Neuronal stem cell (in vitro differentiated cells): ENCODE measurements around the gene NTRK2.

Experiments used
- DNase-seq: peaks from one replicate; pipeline ENCODE4 v3.0.0-alpha.2; 2013; ENCODE audit warnings: low spot score
- H2AFZ ChIP-seq: one replicate; pipeline ENCODE4 v1.6.1; 2013; ENCODE audit warnings: mild to moderate bottlenecking, low read length, inconsistent platforms
- H2AK5ac ChIP-seq: 2 replicates; pipeline ENCODE4 v1.6.1; 2013; ENCODE audit warnings: low read depth, mild to moderate bottlenecking, inconsistent platforms, low read length, moderate library complexity, mixed read lengths
- H2BK120ac ChIP-seq: 2 replicates; pipeline ENCODE4 v1.6.1; 2013; ENCODE audit warnings: low read depth, mild to moderate bottlenecking, inconsistent platforms, low read length, moderate library complexity, mixed read lengths
- H2BK12ac ChIP-seq: one replicate; pipeline ENCODE4 v1.6.1; 2013; ENCODE audit warnings: low read length, inconsistent platforms
- H2BK15ac ChIP-seq: 2 replicates; pipeline ENCODE4 v1.6.1; 2013; ENCODE audit warnings: mild to moderate bottlenecking, low read length, inconsistent platforms, mixed read lengths
- H2BK5ac ChIP-seq: one replicate; pipeline ENCODE4 v1.6.1; 2013; ENCODE audit warnings: inconsistent platforms, mild to moderate bottlenecking, low read length, moderate library complexity
- H3K14ac ChIP-seq: one replicate; pipeline ENCODE4 v1.6.1; 2013; ENCODE audit warnings: low read length, inconsistent platforms
- H3K18ac ChIP-seq: 2 replicates; pipeline ENCODE4 v1.6.1; 2013; ENCODE audit warnings: low read length, inconsistent platforms
- H3K23ac ChIP-seq: 2 replicates; pipeline ENCODE4 v1.6.1; 2013; ENCODE audit warnings: low read depth, mild to moderate bottlenecking, mixed read lengths, low read length, inconsistent platforms; ENCODE audit not compliant: poor library complexity
- H3K27ac ChIP-seq: replicated peaks from 3 replicates; pipeline ENCODE4 v1.5.1; 2013; ENCODE audit warnings: low read length, inconsistent platforms
- H3K27me3 ChIP-seq, 3 experiments: 2 replicates each; pipeline ENCODE4 v1.6.1; 2013; ENCODE audit warnings: low read length in 3 of 3, mild to moderate bottlenecking in 2 of 3, inconsistent platforms in 1 of 3, low read depth in 1 of 3, mixed read lengths in 1 of 3, moderate library complexity in 1 of 3; ENCODE audit not compliant: control insufficient read depth in 3 of 3, insufficient read depth in 3 of 3
- H3K36me3 ChIP-seq, 2 donors: replicated peaks in 1 of 2; 2 replicates each; pipeline ENCODE4 v1.6.1; 2013; ENCODE audit warnings: low read length in 2 of 2; ENCODE audit not compliant: control insufficient read depth in 2 of 2, insufficient read depth in 2 of 2
- H3K4ac ChIP-seq: 2 replicates; pipeline ENCODE4 v1.6.1; 2013; ENCODE audit warnings: inconsistent platforms, mild to moderate bottlenecking, low read length, moderate library complexity
- H3K4me1 ChIP-seq, 2 donors: 1 replicate in 1 of 2; 2 replicates in 1 of 2; pipeline ENCODE4 v1.6.1; 2013; ENCODE audit warnings: low read length in 2 of 2, low read depth in 1 of 2; ENCODE audit not compliant: control insufficient read depth in 2 of 2, insufficient read depth in 1 of 2
- H3K4me2 ChIP-seq: one replicate; pipeline ENCODE4 v1.6.1; 2013; ENCODE audit warnings: mild to moderate bottlenecking, low read length, inconsistent platforms; ENCODE audit not compliant: insufficient read depth, poor library complexity, severe bottlenecking
- H3K4me3 ChIP-seq, 2 donors: 2 replicates each; pipeline ENCODE4 v1.5.1; 2013; ENCODE audit warnings: low read length in 2 of 2, mild to moderate bottlenecking in 2 of 2, inconsistent platforms in 1 of 2, moderate library complexity in 1 of 2
- H3K79me1 ChIP-seq: one replicate; pipeline ENCODE4 v1.6.1; 2013; ENCODE audit warnings: low read depth, mild to moderate bottlenecking, inconsistent platforms, low read length, moderate library complexity
- H3K9ac ChIP-seq: one replicate; pipeline ENCODE4 v1.6.1; 2013; ENCODE audit warnings: mild to moderate bottlenecking, low read depth, low read length, inconsistent platforms; ENCODE audit not compliant: poor library complexity
- H3K9me3 ChIP-seq, 2 donors: replicated peaks in 1 of 2; 2 replicates each; pipeline versions ENCODE3 to v1.6.1; 2013; ENCODE audit warnings: low read length in 2 of 2, mild to moderate bottlenecking in 2 of 2, inconsistent platforms in 1 of 2, low read depth in 1 of 2, mixed read lengths in 1 of 2, moderate library complexity in 1 of 2; ENCODE audit not compliant: control insufficient read depth in 2 of 2, insufficient read depth in 1 of 2
- H4K8ac ChIP-seq: one replicate; pipeline ENCODE4 v1.6.1; 2013; ENCODE audit warnings: low read depth, mild to moderate bottlenecking, inconsistent platforms, low read length, moderate library complexity
- H4K91ac ChIP-seq: one replicate; pipeline ENCODE4 v1.6.1; 2013; ENCODE audit warnings: low read length, low read depth, mild to moderate bottlenecking, inconsistent platforms; ENCODE audit not compliant: poor library complexity
- WGBS, 2 donors: extraction: QIAGEN DNeasy Blood & Tissue Kit; methylation state at CpG; one replicate each; pipeline ENCODE4 v1.1.7; 2013; ENCODE audit warnings: missing lambda C conversion rate in 2 of 2, mixed read lengths in 1 of 2; ENCODE audit not compliant: insufficient read length in 2 of 2, insufficient replicate concordance in 1 of 2; ENCODE audit errors: extremely low coverage in 2 of 2; 5-methylcytosine and 5-hydroxymethylcytosine counted together

Gene NTRK2

DNA sequence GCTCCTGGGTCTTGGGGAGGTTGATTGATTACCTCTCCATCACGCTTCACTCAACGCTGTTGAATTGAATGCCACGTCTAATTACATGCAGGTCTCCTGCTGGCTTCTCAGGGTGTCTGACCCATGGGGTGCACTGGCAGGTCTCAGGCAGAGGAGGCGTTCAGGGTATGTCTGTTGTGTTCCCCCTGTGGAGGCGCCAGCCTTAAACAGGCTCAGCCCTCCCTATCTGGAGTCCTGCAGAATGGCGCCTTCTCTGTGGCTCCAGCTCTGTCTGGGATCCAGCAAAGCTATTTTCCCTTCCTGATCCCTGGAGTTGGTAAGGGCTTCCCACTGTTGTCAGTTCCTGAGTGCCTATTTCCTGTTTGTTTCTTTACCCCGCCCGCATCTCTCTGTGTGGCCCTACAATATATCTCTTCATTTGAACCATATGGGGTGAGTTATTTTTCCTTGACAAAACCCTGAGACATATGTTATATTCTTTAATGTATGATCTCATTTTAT, 150.0 kb downstream of the NTRK2 start:
- H3K27ac ChIP-seq = no peak overlapping the region
- H3K27me3 ChIP-seq = no peaks in the 10 kb centered on the region
- H3K9ac ChIP-seq = no peak overlapping the region
- no peak overlapping the region for H2BK12ac ChIP-seq
- H3K4ac ChIP-seq = no peak overlapping the region
- no CpG with 5 or more reads among the region's 8 CpGs for WGBS, 2 donors
- no peak overlapping the region for H4K8ac ChIP-seq
- no peak overlapping the region for H3K23ac ChIP-seq
- peak overlapping the region; percentile 20 for H2AFZ ChIP-seq
- H2AK5ac ChIP-seq = no peak overlapping the region
- peak overlapping the region; percentile 48 for H3K18ac ChIP-seq
- no peaks in the 10 kb centered on the region for H3K79me1 ChIP-seq
- no peak overlapping the region for H2BK120ac ChIP-seq
- H3K14ac ChIP-seq = no peak overlapping the region
- DNase-seq = no peak
- no peaks in the 10 kb centered on the region for H3K9me3 ChIP-seq
- H2BK15ac ChIP-seq = no peak overlapping the region
- no peak overlapping the region for H4K91ac ChIP-seq
- H3K4me3 ChIP-seq = no peak overlapping the region
- H2BK5ac ChIP-seq = no peak overlapping the region
- H3K4me2 ChIP-seq = no peak overlapping the region
- H3K36me3 ChIP-seq = no peaks in the 10 kb centered on the region
- peaks cover 0 to 8% of the 10 kb centered on the region in 2 donors for H3K4me1 ChIP-seq

DNA sequence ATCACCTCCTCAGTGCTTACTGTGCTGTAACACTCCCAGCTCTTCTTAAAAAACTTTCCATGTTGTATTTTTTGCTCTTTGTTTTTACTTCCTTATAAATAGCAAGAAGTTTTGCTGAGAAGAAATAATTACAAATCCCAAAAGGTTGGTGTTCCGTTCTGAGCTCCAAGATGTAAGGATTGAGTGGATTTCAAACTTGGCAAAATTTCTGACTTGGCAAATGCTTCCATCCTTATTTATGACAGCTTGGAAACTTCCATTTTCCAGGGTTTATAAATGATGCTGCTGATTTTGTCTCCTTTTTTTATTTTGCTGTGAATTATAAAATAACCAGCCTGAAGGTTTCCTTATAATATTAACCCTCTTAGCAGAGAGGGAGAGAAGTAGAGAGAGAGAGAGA, 151.9 kb downstream of the NTRK2 start:
- no peak overlapping the region for H3K4ac ChIP-seq
- no peak overlapping the region for H2AK5ac ChIP-seq
- no peak overlapping the region for H3K9ac ChIP-seq
- no peaks in the 10 kb centered on the region for H3K79me1 ChIP-seq
- no peaks in the 10 kb centered on the region for H3K9me3 ChIP-seq
- no peaks in the 10 kb centered on the region for H3K27me3 ChIP-seq
- H2BK12ac ChIP-seq = no peak overlapping the region
- H3K14ac ChIP-seq = no peak overlapping the region
- H3K4me2 ChIP-seq = no peak overlapping the region
- no peak overlapping the region for H3K27ac ChIP-seq
- H3K4me3 ChIP-seq = no peak overlapping the region
- no peak overlapping the region for H2BK15ac ChIP-seq
- no CpG with 5 or more reads among the region's 1 CpG for WGBS, 2 donors
- no peak for DNase-seq
- H3K36me3 ChIP-seq = no peaks in the 10 kb centered on the region
- H2AFZ ChIP-seq = no peak overlapping the region
- H2BK5ac ChIP-seq = no peak overlapping the region
- no peak overlapping the region for H3K23ac ChIP-seq
- peaks cover 0 to 8% of the 10 kb centered on the region in 2 donors for H3K4me1 ChIP-seq
- H4K91ac ChIP-seq = no peak overlapping the region
- H4K8ac ChIP-seq = no peak overlapping the region
- no peak overlapping the region for H2BK120ac ChIP-seq
- no peak overlapping the region for H3K18ac ChIP-seq

DNA sequence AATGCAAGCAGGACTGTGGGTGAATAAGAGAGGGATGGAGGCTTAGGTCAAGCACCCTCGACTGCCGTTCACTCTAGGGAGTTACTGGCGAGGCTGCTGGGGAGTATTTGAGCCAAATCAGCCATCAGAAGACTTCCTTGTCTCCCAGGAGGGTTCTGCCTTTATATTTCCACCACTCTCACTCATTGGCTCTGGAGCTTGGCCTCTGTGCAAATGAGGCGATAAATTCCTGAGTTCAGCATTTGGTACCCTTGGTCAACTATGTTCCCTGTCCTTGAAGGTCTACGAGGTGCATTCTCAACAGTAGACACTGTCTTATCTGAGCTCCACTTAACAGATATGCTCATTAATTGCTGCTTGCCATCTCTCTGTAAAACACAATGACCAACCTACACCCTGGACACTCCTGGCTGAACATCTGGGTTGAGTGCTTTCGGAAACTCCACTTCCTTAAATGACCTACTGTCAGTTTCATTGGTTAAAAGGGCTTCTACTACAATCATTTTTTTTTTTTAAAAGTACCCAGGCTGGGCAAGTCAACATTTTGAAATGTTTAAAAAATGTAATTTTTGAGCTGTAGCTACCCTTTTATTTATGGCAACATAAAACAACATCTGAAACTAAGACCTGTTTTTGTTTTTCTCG, 153.2 kb downstream of the NTRK2 start:
- Histone ChIP-seq H3K4me2 (no peak overlapping the region), H2BK120ac (no peak overlapping the region), H2AFZ (no peak overlapping the region), H3K9me3 (no peaks in the 10 kb centered on the region), H2AK5ac (no peak overlapping the region), H2BK5ac (no peak overlapping the region), H3K4me3 (no peak overlapping the region), H2BK12ac (no peak overlapping the region), H3K9ac (no peak overlapping the region), H2BK15ac (no peak overlapping the region), H3K27ac (no peak overlapping the region), H3K4me1 (peaks cover 0 to 8% of the 10 kb centered on the region in 2 donors), H3K4ac (no peak overlapping the region), H4K8ac (no peak overlapping the region), H4K91ac (no peak overlapping the region), H3K27me3 (no peaks in the 10 kb centered on the region), H3K23ac (no peak overlapping the region), H3K14ac (no peak overlapping the region), H3K18ac (no peak overlapping the region), H3K79me1 (no peaks in the 10 kb centered on the region), H3K36me3 (no peaks in the 10 kb centered on the region)
- no CpG with 5 or more reads among the region's 7 CpGs for WGBS, 2 donors
- DNase-seq = no peak

DNA sequence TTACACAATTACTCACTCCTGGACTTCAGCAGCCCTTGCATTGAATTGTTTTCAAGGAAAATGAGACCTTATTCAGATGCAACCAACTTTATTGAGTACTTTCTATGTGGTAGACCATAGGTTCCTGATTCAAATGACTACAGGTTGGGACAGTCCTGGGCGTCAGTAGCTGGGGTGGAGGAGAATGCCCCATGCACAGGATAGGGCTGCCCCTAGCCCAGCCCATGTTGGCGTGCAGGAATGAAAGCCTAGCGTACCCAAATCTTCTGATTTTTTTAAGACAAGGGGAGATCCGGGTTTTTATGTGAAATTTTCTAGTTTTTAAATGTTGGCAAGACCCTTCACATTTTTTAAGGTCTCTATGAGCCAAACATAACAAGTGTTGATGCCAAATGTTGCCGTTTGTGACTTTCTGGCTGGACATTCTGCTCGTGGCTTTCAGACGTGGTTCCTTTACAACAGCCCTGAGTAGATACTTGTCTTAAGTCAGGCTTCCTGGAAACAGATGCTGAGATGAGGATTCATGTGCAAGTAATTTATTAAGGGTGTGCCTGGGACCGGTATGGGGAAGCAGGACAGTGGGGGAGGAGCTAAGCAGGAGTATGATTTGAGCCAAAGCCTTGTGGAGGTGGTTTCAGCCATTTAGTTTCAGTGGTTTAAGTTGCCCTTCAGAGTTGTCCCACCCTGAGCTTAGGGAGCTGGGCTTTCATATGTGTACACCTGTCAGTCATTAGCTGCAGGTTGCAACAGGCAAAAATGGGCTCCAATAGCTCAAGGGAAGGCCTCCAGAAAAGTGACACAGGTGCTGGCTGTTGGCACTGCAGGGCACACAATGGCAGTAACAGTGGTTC, 154.1 kb downstream of the NTRK2 start:
- no peak overlapping the region for H3K4me2 ChIP-seq
- H2BK5ac ChIP-seq = no peak overlapping the region
- no peak overlapping the region for H3K4me3 ChIP-seq
- H2BK120ac ChIP-seq = no peak overlapping the region
- H2BK12ac ChIP-seq = no peak overlapping the region
- no peaks in the 10 kb centered on the region for H3K9me3 ChIP-seq
- no peak overlapping the region for H4K8ac ChIP-seq
- H3K14ac ChIP-seq = no peak overlapping the region
- no peak overlapping the region for H3K27ac ChIP-seq
- no peak overlapping the region for H2AK5ac ChIP-seq
- H3K18ac ChIP-seq = no peak overlapping the region
- H4K91ac ChIP-seq = no peak overlapping the region
- no peak for DNase-seq
- H3K9ac ChIP-seq = no peak overlapping the region
- H3K27me3 ChIP-seq = no peaks in the 10 kb centered on the region
- H3K36me3 ChIP-seq = no peaks in the 10 kb centered on the region
- H2BK15ac ChIP-seq = no peak overlapping the region
- no peak overlapping the region for H3K4ac ChIP-seq
- no peaks in the 10 kb centered on the region for H3K79me1 ChIP-seq
- no peak overlapping the region for H3K23ac ChIP-seq
- H3K4me1 ChIP-seq = peaks cover 0 to 7% of the 10 kb centered on the region in 2 donors
- H2AFZ ChIP-seq = no peak overlapping the region
- no CpG with 5 or more reads among the region's 8 CpGs for WGBS, 2 donors
